Measurements from ENCODE around the gene LNPK.

GRCh38 chr2:176009445-176009844, 7.4 kb upstream of the LNPK start:
- TF ChIP-seq CTCF (conservative IDR thresholded peaks at IDR 0.05; ENCODE audit: low read length) (no peak), EZH2phosphoT487 (IDR thresholded peaks at IDR 0.05; ENCODE audit: borderline replicate concordance, low read depth, low read length) (no peak)

Data from OCI-LY7 (cell line).